ENCODE results near the gene LGALS1.
"Not testable (repeated sequence)": the region's sequence is repeated elsewhere in the genome, so short reads cannot be mapped to it uniquely, and the experiment has no call there.

LGALS1 gene

DNA sequence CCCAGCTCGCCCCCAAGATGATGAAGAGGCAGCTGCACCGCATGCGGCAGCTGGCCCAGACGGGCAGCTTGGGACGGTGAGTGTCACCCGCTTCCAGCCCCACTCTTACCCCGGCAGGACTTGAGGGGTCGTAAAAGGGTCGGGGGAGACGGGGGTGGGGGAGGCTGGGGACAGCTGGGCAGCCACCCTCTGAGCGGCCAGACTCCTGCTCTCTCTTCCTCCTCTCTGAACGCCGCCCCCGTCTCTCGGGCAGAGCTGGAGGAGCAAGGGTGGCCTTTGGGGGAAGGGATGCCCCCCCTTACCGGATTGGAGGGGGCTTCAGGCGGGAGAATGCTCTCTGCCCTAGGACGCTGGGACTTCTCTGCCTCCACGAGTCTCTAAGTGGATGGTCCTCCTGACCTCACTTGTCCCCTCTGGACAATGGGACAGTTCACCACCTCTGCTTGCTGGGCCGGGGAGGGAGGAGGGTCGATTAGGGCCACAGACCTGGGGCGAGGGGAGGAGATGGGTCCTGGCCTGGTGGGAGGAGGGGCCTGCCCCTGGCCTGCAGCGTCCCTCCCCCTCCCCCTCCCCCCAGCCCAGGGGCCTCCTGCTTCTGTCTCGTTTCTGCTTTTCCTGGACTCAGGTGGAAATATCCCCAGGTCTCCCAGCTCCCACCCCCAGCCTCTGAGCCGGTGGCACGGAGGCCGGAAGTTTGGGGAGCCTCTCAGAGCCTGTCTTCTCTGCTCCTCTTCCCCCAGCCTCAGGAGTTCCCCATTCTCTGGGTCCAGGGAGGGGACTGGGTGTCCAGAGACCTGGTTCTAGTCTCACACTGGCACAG is 35.5 kb upstream of the LGALS1 start:
- peaks cover 28% of the 10 kb centered on the region for H3K4me1 ChIP-seq (ENCODE audit: control insufficient read depth, insufficient read depth, low read length)
- peak overlapping the region; percentile 76 for H3K9ac ChIP-seq (ENCODE audit: low read length)
- peak overlapping the region; percentile 19; the same call in 1 of the 2 replicates for H3K27ac ChIP-seq (ENCODE audit: low read depth, low read length)
- no peaks in the 10 kb centered on the region for H3K9me3 ChIP-seq (ENCODE audit: control insufficient read depth, insufficient read depth, low read depth, low read length)
- H3K4me3 ChIP-seq (ENCODE audit: low read depth, low read length), result peak overlapping the region; percentile 85
- no peaks in the 10 kb centered on the region for H3K27me3 ChIP-seq (ENCODE audit: control insufficient read depth, insufficient read depth, low read length)
- H3K36me3 ChIP-seq (ENCODE audit: control insufficient read depth, insufficient read depth, low read length), result peaks cover 27% of the 10 kb centered on the region

DNA sequence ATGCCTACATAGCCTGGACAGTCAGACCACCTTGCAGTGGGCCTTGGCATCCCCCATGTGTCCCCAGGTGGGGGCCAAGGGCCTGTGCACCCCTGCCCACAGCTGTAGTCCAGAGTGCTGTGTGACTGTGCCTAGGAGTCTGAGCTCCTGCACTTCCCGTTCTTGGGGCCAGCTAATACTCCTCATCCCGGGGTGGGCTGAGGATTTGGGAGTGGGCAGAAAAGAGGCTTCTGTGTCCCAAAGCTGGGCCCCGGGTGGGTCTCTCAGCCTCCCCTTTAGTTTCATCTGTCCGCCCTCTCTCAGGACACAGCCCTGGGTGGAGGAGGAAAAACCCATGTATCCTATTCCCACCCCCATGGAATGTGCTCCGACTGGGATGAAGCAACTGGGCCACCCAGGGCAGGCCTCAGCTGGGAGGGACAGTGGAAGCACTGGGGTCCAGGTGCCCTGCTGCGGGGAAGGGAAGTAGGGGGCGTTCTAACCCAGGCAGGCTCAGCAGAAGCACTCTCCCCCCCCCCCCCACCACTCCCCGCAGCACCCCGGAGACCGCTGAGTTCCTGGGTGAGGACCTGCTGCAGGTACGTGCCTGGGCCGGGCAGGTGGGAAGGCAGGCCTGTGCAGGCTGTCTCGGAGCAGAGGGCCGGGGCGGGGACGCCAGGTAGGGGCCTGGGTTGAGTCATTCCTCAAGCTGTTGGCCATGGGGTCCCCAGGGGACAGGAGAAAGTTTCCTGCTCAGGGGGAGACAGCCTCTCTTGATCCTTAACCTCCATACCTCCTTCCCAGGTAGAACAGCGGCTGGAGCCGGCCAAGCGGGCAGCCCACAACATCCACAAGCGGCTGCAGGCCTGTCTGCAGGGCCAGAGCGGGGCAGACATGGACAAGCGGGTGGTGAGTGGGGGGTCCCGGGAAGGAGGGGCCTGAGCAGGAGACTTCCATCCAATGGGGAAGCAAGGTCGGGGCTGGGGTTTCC is 34.6 kb upstream of the LGALS1 start:
- no peaks in the 10 kb centered on the region for H3K27me3 ChIP-seq (ENCODE audit: control insufficient read depth, insufficient read depth, low read length)
- H3K4me1 ChIP-seq (ENCODE audit: control insufficient read depth, insufficient read depth, low read length), result peaks cover 28% of the 10 kb centered on the region

DNA sequence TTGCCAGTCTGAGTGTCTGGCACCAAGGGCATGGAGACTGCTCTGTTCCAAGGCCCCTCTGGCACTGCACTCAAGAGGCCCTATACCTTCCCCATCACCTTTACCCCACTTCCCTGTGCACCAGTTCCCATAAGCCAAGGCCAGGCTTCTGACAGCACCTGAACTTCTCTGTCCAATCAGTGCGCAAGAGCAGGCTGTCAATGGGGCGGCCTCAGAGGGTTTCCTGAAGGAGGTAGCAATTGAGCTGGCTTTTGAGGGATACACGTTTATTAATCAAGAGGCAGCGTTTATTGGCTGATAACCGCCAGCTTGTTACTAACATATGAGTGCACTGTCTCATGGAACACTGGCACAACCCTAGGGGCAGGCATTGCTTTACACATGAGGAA is 33.9 kb upstream of the LGALS1 start:
- Histone ChIP-seq H3K9me3 (ENCODE audit: control insufficient read depth, insufficient read depth, low read depth, low read length) (no peaks in the 10 kb centered on the region), H3K27ac (ENCODE audit: low read depth, low read length) (no peak overlapping the region), H3K36me3 (ENCODE audit: control insufficient read depth, insufficient read depth, low read length) (peaks cover 38% of the 10 kb centered on the region), H3K4me1 (ENCODE audit: control insufficient read depth, insufficient read depth, low read length) (peaks cover 24% of the 10 kb centered on the region), H3K4me3 (ENCODE audit: low read depth, low read length) (no peak overlapping the region), H3K27me3 (ENCODE audit: control insufficient read depth, insufficient read depth, low read length) (no peaks in the 10 kb centered on the region), H3K9ac (ENCODE audit: low read length) (no peak overlapping the region)

More for the DNA sequence above, 34.6 kb upstream of the LGALS1 start:
- Histone ChIP-seq H3K4me3 (ENCODE audit: low read depth, low read length) (peak overlapping the region; percentile 85), H3K36me3 (ENCODE audit: control insufficient read depth, insufficient read depth, low read length) (peaks cover 35% of the 10 kb centered on the region), H3K9me3 (ENCODE audit: control insufficient read depth, insufficient read depth, low read depth, low read length) (no peaks in the 10 kb centered on the region), H3K9ac (ENCODE audit: low read length) (peak overlapping the region; percentile 26), H3K27ac (ENCODE audit: low read depth, low read length) (no peak overlapping the region; the same call in 1 of the 2 replicates)

DNA sequence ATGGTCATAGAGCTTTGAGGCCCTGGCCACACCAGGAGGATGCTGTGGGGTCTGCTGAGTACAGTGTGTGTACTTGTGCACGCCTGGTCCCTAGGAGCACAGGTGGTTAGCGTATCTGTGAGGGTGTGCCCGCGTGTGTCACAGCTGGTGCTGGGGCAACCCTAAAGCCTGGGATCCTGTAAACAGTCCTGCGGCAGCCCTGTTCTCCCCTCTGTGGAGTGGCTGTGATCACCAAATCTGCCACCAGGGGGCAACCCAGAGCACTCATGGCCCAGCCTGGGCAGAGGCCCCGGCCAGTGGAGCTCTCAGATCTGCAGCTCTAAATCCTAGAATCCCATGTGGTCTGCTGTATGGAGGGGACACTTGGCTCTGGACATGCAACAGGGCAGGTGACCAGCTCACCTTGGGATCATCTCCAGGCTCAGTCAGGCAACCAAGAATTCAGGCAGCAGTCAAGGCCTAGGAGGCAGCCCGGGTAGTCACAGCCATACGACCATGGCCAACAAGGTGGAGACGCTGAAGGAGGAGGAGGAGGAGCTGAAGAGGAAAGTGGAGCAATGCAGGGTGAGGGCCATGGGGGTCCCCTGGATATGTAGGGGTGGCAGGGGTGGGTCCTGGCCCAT is 32.1 kb upstream of the LGALS1 start:
- no peaks in the 10 kb centered on the region for H3K9me3 ChIP-seq (ENCODE audit: control insufficient read depth, insufficient read depth, low read depth, low read length)
- peaks cover 17% of the 10 kb centered on the region for H3K4me1 ChIP-seq (ENCODE audit: control insufficient read depth, insufficient read depth, low read length)
- H3K9ac ChIP-seq (ENCODE audit: low read length), result no peak overlapping the region
- H3K4me3 ChIP-seq (ENCODE audit: low read depth, low read length), result no peak overlapping the region
- H3K27me3 ChIP-seq (ENCODE audit: control insufficient read depth, insufficient read depth, low read length), result no peaks in the 10 kb centered on the region
- no peak overlapping the region for H3K27ac ChIP-seq (ENCODE audit: low read depth, low read length)
- peaks cover 53% of the 10 kb centered on the region for H3K36me3 ChIP-seq (ENCODE audit: control insufficient read depth, insufficient read depth, low read length)

DNA sequence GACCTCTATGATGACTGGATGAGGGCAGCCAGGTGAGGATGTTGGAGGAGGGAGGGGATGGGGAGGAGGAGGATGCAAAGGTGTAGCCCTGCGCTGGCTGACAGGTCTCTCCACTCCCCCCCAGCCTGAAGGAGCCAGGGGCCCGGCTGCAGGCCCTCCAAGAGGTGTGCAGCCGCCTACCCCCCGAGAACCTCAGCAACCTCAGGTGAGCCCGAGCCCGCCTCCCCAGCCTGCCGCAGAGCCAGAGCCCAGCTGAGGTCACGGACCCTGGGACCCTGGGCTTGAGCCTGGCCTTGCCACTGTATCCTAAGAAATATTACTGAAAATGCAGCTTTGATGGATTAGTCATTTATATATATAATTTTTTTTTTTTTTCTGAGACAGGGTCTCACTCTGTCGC is 28.1 kb upstream of the LGALS1 start:
- Histone ChIP-seq H3K36me3 (ENCODE audit: control insufficient read depth, insufficient read depth, low read length) (peaks cover 76% of the 10 kb centered on the region), H3K9ac (ENCODE audit: low read length) (no peak overlapping the region), H3K4me3 (ENCODE audit: low read depth, low read length) (no peak overlapping the region), H3K27me3 (ENCODE audit: control insufficient read depth, insufficient read depth, low read length) (no peaks in the 10 kb centered on the region), H3K9me3 (ENCODE audit: control insufficient read depth, insufficient read depth, low read depth, low read length) (no peaks in the 10 kb centered on the region), H3K4me1 (ENCODE audit: control insufficient read depth, insufficient read depth, low read length) (peaks cover 2% of the 10 kb centered on the region; the same call in 1 of the 2 replicates), H3K27ac (ENCODE audit: low read depth, low read length) (no peak overlapping the region)

DNA sequence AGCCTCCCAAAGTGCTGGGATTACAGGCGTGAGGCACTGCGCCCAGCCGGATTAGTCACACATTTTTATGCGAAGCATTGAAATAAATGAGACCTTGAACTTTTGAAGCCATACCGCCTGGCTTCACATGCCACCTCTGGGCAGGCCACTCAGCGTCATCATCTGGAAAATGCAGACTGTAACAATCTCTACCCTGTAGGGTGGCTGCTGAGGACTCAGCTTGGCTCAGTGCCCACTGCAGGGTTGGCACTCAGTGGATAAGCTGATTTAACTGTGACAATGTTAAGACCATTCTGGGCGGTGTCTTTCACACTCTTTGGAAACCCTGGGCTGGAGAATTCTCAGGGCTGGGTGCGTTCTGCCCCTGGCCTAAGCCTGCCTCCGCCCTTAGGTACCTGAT is 27.5 kb upstream of the LGALS1 start:
- H3K9me3 ChIP-seq (ENCODE audit: control insufficient read depth, insufficient read depth, low read depth, low read length), result no peaks in the 10 kb centered on the region
- H3K4me1 ChIP-seq (ENCODE audit: control insufficient read depth, insufficient read depth, low read length), result peaks cover 2% of the 10 kb centered on the region; the same call in 1 of the 2 replicates
- no peak overlapping the region for H3K27ac ChIP-seq (ENCODE audit: low read depth, low read length)
- H3K36me3 ChIP-seq (ENCODE audit: control insufficient read depth, insufficient read depth, low read length), result peaks cover 77% of the 10 kb centered on the region
- no peak overlapping the region for H3K4me3 ChIP-seq (ENCODE audit: low read depth, low read length)
- no peaks in the 10 kb centered on the region for H3K27me3 ChIP-seq (ENCODE audit: control insufficient read depth, insufficient read depth, low read length)
- no peak overlapping the region for H3K9ac ChIP-seq (ENCODE audit: low read length)

DNA sequence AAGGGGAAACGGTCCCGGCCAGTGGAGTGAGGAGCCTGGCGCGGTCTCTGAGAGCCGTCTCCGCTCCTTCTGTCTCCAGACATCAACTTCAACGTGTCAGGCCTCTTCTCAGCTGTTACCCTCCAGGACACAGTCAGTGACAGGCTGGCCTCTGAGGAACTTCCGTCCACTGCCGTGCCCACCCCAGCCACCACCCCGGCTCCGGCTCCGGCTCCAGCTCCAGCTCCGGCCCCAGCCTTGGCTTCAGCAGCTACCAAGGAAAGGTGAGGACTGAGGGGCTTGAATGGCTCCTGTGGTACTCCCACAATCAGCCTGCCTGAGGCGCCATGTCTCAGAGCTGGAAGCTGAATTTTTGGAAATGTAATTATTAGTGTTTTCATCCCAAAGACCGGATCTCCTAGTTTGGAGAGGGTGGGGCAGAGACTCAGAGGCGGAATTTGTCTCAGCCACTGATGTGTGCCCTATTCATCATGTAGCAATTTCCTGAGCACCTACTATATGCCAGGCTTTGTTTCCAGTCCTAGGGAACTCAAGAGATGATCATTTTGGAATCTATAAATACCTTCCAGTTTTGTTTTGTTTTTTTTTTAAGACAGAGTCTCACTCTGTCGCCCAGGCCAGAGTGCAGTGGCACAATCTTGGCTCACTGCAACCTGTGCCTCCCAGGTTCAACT is 24.8 kb upstream of the LGALS1 start:
- Histone ChIP-seq H3K4me1 (ENCODE audit: control insufficient read depth, insufficient read depth, low read length) (no peaks in the 10 kb centered on the region), H3K27me3 (ENCODE audit: control insufficient read depth, insufficient read depth, low read length) (no peaks in the 10 kb centered on the region), H3K36me3 (ENCODE audit: control insufficient read depth, insufficient read depth, low read length) (peaks cover 71% of the 10 kb centered on the region)

DNA sequence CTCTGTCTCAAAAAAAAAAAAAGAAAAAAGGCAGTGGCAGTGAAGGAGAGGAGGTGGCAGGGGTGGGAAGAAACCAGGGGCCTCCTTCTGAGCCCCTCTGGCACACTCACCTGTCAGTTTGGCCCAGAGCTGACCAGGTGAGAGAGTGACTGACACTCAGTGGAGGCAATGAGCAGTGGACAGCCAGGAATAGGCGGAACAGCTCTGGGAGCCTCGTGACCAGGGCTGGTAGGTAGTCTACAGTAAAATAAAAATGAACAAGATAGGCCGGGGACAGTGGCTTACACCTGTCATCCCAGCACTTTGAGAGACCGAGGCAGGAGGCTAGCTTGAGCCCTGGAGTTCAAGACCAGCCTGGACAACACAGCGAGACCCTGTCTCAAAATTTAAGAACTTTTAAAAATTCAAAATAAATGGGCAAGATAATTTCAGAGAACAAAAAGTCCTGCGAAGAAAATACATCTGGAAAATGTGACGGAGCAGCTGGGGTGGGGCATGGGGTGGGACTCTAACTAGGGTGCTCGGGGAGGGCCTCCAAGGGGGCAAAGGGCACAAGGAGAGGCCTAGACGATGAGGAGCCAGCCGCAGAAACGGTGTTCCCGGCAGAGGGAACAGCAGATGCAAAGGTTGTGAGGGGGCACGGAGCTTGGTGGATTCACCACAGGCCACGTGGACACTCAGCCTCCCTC is 20.7 kb upstream of the LGALS1 start:
- H3K9ac ChIP-seq (ENCODE audit: low read length), result no peak overlapping the region
- H3K27ac ChIP-seq (ENCODE audit: low read depth, low read length), result no peak overlapping the region
- no peaks in the 10 kb centered on the region for H3K9me3 ChIP-seq (ENCODE audit: control insufficient read depth, insufficient read depth, low read depth, low read length)
- H3K4me1 ChIP-seq (ENCODE audit: control insufficient read depth, insufficient read depth, low read length), result peaks cover 11% of the 10 kb centered on the region
- H3K36me3 ChIP-seq (ENCODE audit: control insufficient read depth, insufficient read depth, low read length), result peaks cover 41% of the 10 kb centered on the region
- H3K4me3 ChIP-seq (ENCODE audit: low read depth, low read length), result no peak overlapping the region
- H3K27me3 ChIP-seq (ENCODE audit: control insufficient read depth, insufficient read depth, low read length), result no peaks in the 10 kb centered on the region

More for the DNA sequence above, 24.8 kb upstream of the LGALS1 start:
- H3K4me3 ChIP-seq (ENCODE audit: low read depth, low read length), result no peak overlapping the region
- no peaks in the 10 kb centered on the region for H3K9me3 ChIP-seq (ENCODE audit: control insufficient read depth, insufficient read depth, low read depth, low read length)
- no peak overlapping the region for H3K27ac ChIP-seq (ENCODE audit: low read depth, low read length)
- H3K9ac ChIP-seq (ENCODE audit: low read length), result no peak overlapping the region

DNA sequence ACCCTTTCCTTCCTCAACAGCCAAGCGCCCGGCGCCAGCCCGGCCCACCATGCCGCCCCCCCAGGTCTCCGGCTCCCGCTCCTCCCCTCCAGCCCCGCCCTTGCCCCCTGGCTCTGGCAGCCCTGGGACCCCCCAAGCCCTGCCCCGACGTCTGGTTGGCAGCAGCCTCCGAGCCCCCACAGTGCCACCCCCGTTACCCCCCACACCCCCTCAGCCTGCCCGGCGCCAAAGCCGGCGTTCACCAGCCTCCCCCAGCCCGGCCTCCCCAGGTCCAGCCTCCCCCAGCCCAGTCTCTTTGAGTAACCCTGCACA is 20.2 kb upstream of the LGALS1 start:
- H3K36me3 ChIP-seq (ENCODE audit: control insufficient read depth, insufficient read depth, low read length), result peaks cover 36% of the 10 kb centered on the region
- H3K9me3 ChIP-seq (ENCODE audit: control insufficient read depth, insufficient read depth, low read depth, low read length), result no peaks in the 10 kb centered on the region
- H3K27me3 ChIP-seq (ENCODE audit: control insufficient read depth, insufficient read depth, low read length), result no peaks in the 10 kb centered on the region
- no peak overlapping the region for H3K27ac ChIP-seq (ENCODE audit: low read depth, low read length)
- peaks cover 16% of the 10 kb centered on the region for H3K4me1 ChIP-seq (ENCODE audit: control insufficient read depth, insufficient read depth, low read length)
- no peak overlapping the region for H3K9ac ChIP-seq (ENCODE audit: low read length)
- H3K4me3 ChIP-seq (ENCODE audit: low read depth, low read length), result no peak overlapping the region

DNA sequence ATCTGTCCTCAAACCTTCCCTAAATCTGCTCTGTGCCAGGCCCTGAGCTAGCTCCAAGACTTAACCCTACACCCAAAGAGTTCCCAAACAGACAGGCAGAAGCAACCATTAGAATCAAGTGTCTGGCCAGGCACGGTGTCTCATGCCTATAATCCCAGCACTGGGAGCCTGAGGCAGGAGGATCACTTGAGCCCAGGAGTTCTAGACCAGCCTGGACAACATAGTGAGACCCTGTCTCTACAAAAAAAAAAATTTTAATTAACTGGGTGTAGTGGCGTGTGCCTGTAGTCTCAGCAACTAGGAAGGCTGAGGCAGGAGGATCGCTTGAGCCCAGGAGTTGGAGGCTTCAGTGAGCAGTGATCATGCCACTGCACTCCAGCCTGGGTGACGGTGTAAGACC is 18.9 kb upstream of the LGALS1 start:
- not testable (repeated sequence) for H3K9ac ChIP-seq (ENCODE audit: low read length); H3K4me3 ChIP-seq (ENCODE audit: low read depth, low read length); H3K9me3 ChIP-seq (ENCODE audit: control insufficient read depth, insufficient read depth, low read depth, low read length); H3K27me3 ChIP-seq (ENCODE audit: control insufficient read depth, insufficient read depth, low read length); H3K27ac ChIP-seq (ENCODE audit: low read depth, low read length)
- peaks cover 23% of the 10 kb centered on the region for H3K36me3 ChIP-seq (ENCODE audit: control insufficient read depth, insufficient read depth, low read length)
- peaks cover 27% of the 10 kb centered on the region for H3K4me1 ChIP-seq (ENCODE audit: control insufficient read depth, insufficient read depth, low read length)

Data from HUES6 (cell line).